OCI-LY7 (cell line): Measurements from ENCODE around the gene VWA8. TPM values are rescaled to one million over a fixed set of nuclear protein-coding genes. Genes with fewer than 3 reads are reported as not detected.
"Not testable (repeated sequence)": the region's sequence is repeated elsewhere in the genome, so short reads cannot be mapped to it uniquely, and the experiment has no call there.

Experiments
- BruUV-seq: library from RNA; stranded (reverse); fragments of 400-500 nt; replicated peaks from 2 replicates; lab custom pipeline; 2021; lab: Mats Ljungman, UMichigan
- CTCF ChIA-PET: fragments of 300-600 bp; sonication (Branson Sonifier 250); formaldehyde crosslinking; loops from one replicate; lab custom pipeline; 2022; ENCODE audit warnings: antibody characterized with exemption; ENCODE audit not compliant: unreplicated experiment; lab: Charles Lee
- POLR2A ChIA-PET: fragments of 300-600 bp; sonication (Branson Sonifier 250); formaldehyde crosslinking; loops from one replicate; lab custom pipeline; 2022; ENCODE audit warnings: antibody characterized with exemption; lab: Charles Lee
- DNase-seq: peaks from one replicate; pipeline ENCODE4 v3.0.0-alpha.2; 2015; ENCODE audit warnings: low spot score
- H2AFZ ChIP-seq: fragments of 200-600 bp; sonication (generic), shearing (Covaris generic); 2 replicates; pipeline ENCODE4 v1.6.1; 2014; ENCODE audit warnings: mild to moderate bottlenecking, antibody characterized with exemption, low read length, moderate library complexity
- H3K27ac ChIP-seq: fragments of 200-600 bp; sonication (generic); 2 replicates; pipeline ENCODE4 v1.5.1; 2014; ENCODE audit warnings: mixed run types, low read depth, mild to moderate bottlenecking, moderate library complexity, low read length, inconsistent platforms; ENCODE audit not compliant: poor library complexity, severe bottlenecking
- H3K36me3 ChIP-seq: fragments of 200-600 bp; sonication (generic); 2 replicates; pipeline ENCODE4 v1.6.1; 2014; ENCODE audit warnings: mild to moderate bottlenecking, antibody characterized with exemption, low read length, moderate library complexity, mixed read lengths; ENCODE audit not compliant: insufficient read depth
- H3K4me1 ChIP-seq: fragments of 200-600 bp; sonication (generic); 2 replicates; pipeline ENCODE4 v1.5.1; 2014; ENCODE audit warnings: mild to moderate bottlenecking, low read length; ENCODE audit not compliant: insufficient read depth, poor library complexity, severe bottlenecking
- H3K4me2 ChIP-seq: fragments of 200-600 bp; sonication (generic); 2 replicates; pipeline ENCODE4 v1.6.1; 2014; ENCODE audit warnings: mild to moderate bottlenecking, low read length
- H3K4me3 ChIP-seq: fragments of 200-600 bp; sonication (generic); 2 replicates; pipeline ENCODE4 v1.5.1; 2014; ENCODE audit warnings: mild to moderate bottlenecking, low read depth, low read length; ENCODE audit not compliant: poor library complexity, severe bottlenecking
- H3K79me2 ChIP-seq: fragments of 200-600 bp; sonication (generic); 2 replicates; pipeline ENCODE4 v1.6.1; 2016; ENCODE audit warnings: low read depth, mild to moderate bottlenecking, low read length, moderate library complexity, mixed read lengths; ENCODE audit not compliant: insufficient read depth
- H3K9me2 ChIP-seq: fragments of 200-600 bp; sonication (generic); 2 replicates; pipeline ENCODE4 v1.6.1; 2016; ENCODE audit warnings: mild to moderate bottlenecking, low read length, mixed read lengths; ENCODE audit not compliant: insufficient read depth
- H3K9me3 ChIP-seq: fragments of 200-600 bp; sonication (generic); 2 replicates; pipeline ENCODE4 v1.6.1; 2014; ENCODE audit warnings: mild to moderate bottlenecking, mixed run types, low read length, mixed read lengths
- H4K20me1 ChIP-seq: fragments of 200-600 bp; sonication (generic); 2 replicates; pipeline ENCODE4 v1.6.1; 2014; ENCODE audit warnings: mild to moderate bottlenecking, antibody characterized with exemption, low read length, moderate library complexity, mixed read lengths; ENCODE audit not compliant: insufficient read depth
- EZH2phosphoT487 ChIP-seq: fragments of 200-600 bp; sonication (generic); IDR thresholded peaks from 2 replicates; pipeline ENCODE4 v1.6.1; 2018; ENCODE audit warnings: low read depth, borderline replicate concordance, mild to moderate bottlenecking, mixed run types, antibody characterized with exemption, low read length, moderate library complexity, mixed read lengths
- intact Hi-C: fragments of 100-400 bp; cut with micrococcal nuclease; formaldehyde crosslinking; loops from one replicate; pipeline ENCODE4 v1.10.0; 2022; ENCODE audit not compliant: unreplicated experiment
- total RNA-seq, 2 experiments: library from RNA; depleted of rRNA in 1 of 2; stranded (reverse); fragments of >200 nt in 1 of 2; shearing (Covaris generic) in 1 of 2; gene quantifications; 2 replicates each; pipeline ENCODE4 v1.2.3, GENCODE V29; 2014 to 2022
- TF ChIP-seq, protein P1 (sequence below): fragments of 200-600 bp; sonication (generic); conservative IDR thresholded peaks from 2 replicates; pipeline ENCODE4 v1.5.1; 2014; ENCODE audit warnings: mild to moderate bottlenecking, antibody characterized with exemption, low read length, moderate library complexity, mixed read lengths

Gene VWA8
- total RNA-seq, 2 experiments from 2014 or later, result 26.4 to 31.5 TPM

- no TSS peak for BruUV-seq
- Histone ChIP-seq H3K27ac (no peak overlapping the region), H3K4me3 (no peak overlapping the region), H3K4me1 (no peaks in the 10 kb centered on the region), H2AFZ (no peak overlapping the region), H3K9me2 (no peaks in the 10 kb centered on the region), H3K4me2 (no peak overlapping the region), H3K36me3 (peaks cover 48% of the 10 kb centered on the region), H3K9me3 (peaks cover 21% of the 10 kb centered on the region; the same call in 1 of the 2 replicates), H3K79me2 (peaks cover 24% of the 10 kb centered on the region; the same call in 1 of the 2 replicates), H4K20me1 (no peaks in the 10 kb centered on the region)
- POLR2A ChIA-PET, result interaction anchor here (0.6 to 1.5 kb wide), 3 partner anchors 12 to 421 kb away, joined by 3 to 5 read pairs (median 3); no protein-coding TSS in a partner anchor
- CTCF ChIA-PET, result no interaction called here
- TF ChIP-seq, protein P1, sequence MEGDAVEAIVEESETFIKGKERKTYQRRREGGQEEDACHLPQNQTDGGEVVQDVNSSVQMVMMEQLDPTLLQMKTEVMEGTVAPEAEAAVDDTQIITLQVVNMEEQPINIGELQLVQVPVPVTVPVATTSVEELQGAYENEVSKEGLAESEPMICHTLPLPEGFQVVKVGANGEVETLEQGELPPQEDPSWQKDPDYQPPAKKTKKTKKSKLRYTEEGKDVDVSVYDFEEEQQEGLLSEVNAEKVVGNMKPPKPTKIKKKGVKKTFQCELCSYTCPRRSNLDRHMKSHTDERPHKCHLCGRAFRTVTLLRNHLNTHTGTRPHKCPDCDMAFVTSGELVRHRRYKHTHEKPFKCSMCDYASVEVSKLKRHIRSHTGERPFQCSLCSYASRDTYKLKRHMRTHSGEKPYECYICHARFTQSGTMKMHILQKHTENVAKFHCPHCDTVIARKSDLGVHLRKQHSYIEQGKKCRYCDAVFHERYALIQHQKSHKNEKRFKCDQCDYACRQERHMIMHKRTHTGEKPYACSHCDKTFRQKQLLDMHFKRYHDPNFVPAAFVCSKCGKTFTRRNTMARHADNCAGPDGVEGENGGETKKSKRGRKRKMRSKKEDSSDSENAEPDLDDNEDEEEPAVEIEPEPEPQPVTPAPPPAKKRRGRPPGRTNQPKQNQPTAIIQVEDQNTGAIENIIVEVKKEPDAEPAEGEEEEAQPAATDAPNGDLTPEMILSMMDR, result no peak
- no peak for TF ChIP-seq EZH2phosphoT487
- no peak for DNase-seq
- intact Hi-C loops, result no loop called here
Observed at GRCh38 chr13:41930154-41930553, 30.8 kb downstream of the VWA8 start.

DNA sequence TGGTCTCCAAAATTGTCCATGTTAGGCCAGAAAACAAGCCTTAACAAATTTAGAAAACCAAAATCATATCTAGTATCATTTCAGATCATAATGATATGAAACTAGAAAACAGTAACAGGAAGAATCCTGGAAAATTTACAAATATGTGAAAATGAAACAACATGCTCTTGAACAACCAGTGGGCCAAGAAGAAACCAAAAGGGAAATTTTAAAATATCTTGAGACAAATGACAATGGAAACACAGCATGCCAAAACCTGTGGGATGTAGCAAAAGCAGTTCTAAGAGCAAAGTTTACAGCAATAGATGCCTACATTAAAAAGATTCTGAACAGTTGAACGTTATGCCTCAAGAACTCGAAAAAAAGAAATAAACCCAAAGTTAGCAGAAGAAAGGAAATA, 32.6 kb downstream of the VWA8 start:
- CTCF ChIA-PET, result no interaction called here
- no peaks in the 10 kb centered on the region for H4K20me1 ChIP-seq
- no peaks in the 10 kb centered on the region for H3K4me1 ChIP-seq
- H3K9me3 ChIP-seq, result peaks cover 37% of the 10 kb centered on the region; the same call in 1 of the 2 replicates
- H2AFZ ChIP-seq, result no peak overlapping the region
- no peak overlapping the region for H3K4me2 ChIP-seq
- H3K36me3 ChIP-seq, result peaks cover 48% of the 10 kb centered on the region
- POLR2A ChIA-PET, result interaction anchor here (0.6 kb wide), 1 partner anchor 330 kb away, joined by 3 read pairs; no protein-coding TSS in a partner anchor
- no peak overlapping the region for H3K4me3 ChIP-seq
- H3K27ac ChIP-seq, result no peak overlapping the region
- intact Hi-C loops, result no loop called here
- DNase-seq, result no peak
- H3K79me2 ChIP-seq, result peaks cover 24% of the 10 kb centered on the region; the same call in 1 of the 2 replicates
- BruUV-seq, result no TSS peak
- TF ChIP-seq, protein P1, result no peak
- no peak for TF ChIP-seq EZH2phosphoT487
- H3K9me2 ChIP-seq, result no peaks in the 10 kb centered on the region

DNA sequence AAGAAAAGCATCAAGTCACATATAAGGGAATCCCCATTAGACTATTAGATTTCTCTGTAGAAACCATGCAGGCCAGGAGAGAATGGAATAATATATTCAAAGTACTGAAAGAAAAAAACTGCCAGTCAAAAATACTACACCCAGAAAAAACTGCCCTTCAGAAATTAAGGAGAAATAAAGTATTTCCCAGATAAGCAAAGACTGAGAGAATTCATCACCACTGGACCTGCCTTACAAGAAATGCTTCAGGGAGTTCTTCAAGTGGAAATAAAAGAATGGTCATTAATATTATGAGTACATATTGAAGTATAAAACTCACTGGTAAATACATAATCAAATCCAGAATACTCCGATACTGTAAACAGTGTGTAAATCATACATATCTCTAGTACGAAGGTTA, 35.9 kb downstream of the VWA8 start:
- CTCF ChIA-PET, result no interaction called here
- Histone ChIP-seq H3K79me2 (peaks cover 18% of the 10 kb centered on the region; the same call in 1 of the 2 replicates), H3K36me3 (peaks cover 44% of the 10 kb centered on the region), H3K9me3 (peaks cover 37% of the 10 kb centered on the region; the same call in 1 of the 2 replicates), H4K20me1 (0 out of 2 replicates have a peak, but pooled peaks cover 2% of the 10 kb centered on the region), H3K4me2 (no peak overlapping the region), H3K27ac (no peak overlapping the region), H3K9me2 (no peaks in the 10 kb centered on the region), H2AFZ (no peak overlapping the region), H3K4me1 (peaks cover 4% of the 10 kb centered on the region), H3K4me3 (no peak overlapping the region)
- intact Hi-C loops, result no loop called here
- TF ChIP-seq, protein P1, result no peak
- no peak for TF ChIP-seq EZH2phosphoT487
- BruUV-seq, result no TSS peak
- POLR2A ChIA-PET, result interaction anchor here (0.7 to 1.5 kb wide), 5 partner anchors 13 to 42 kb away, joined by 3 to 5 read pairs (median 3); partner anchors contain the start of gene VWA8
- DNase-seq, result no peak

DNA sequence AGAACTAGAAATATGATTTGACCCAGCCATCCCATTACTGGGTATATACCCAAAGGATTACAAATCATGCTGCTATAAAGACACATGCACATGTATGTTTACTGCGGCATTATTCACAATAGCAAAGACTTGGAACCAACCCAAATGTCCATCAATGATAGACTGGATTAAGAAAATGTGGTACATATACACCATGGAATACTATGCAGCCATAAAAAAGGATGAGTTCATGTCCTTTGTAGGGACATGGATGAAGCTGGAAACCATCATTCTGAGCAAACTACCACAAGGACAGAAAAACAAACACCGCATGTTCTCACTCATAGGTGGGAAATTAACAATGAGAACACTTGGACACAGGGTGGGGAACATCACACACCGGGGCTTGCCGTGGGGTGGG, 38.0 kb downstream of the VWA8 start:
- POLR2A ChIA-PET, result interaction anchor here (0.7 kb wide), 1 partner anchor 24 kb away, joined by 4 read pairs; no protein-coding TSS in a partner anchor
- H3K9me2 ChIP-seq, H4K20me1 ChIP-seq, H2AFZ ChIP-seq, CTCF ChIA-PET, H3K4me2 ChIP-seq, BruUV-seq, H3K27ac ChIP-seq, DNase-seq, intact Hi-C loops, H3K4me3 ChIP-seq: not testable (repeated sequence)
- Histone ChIP-seq H3K79me2 (peaks cover 24% of the 10 kb centered on the region), H3K9me3 (peaks cover 28% of the 10 kb centered on the region; the same call in 1 of the 2 replicates), H3K36me3 (peaks cover 33% of the 10 kb centered on the region), H3K4me1 (peaks cover 25% of the 10 kb centered on the region)
